Mesodermal cell (in vitro differentiated cells): ENCODE results near the gene RNH1.

Source experiments
- H3K27ac ChIP-seq: 2 replicates; pipeline ENCODE4 v1.7.0; 2013; ENCODE audit warnings: mild to moderate bottlenecking, low read depth, low read length, moderate library complexity; ENCODE audit not compliant: severe bottlenecking
- H3K36me3 ChIP-seq: 2 replicates; pipeline ENCODE4 v1.7.1; 2013; ENCODE audit warnings: mild to moderate bottlenecking, low read length, moderate library complexity; ENCODE audit not compliant: control insufficient read depth, insufficient read depth
- H3K4me1 ChIP-seq: one replicate; pipeline ENCODE4 v1.7.1; 2013; ENCODE audit warnings: mild to moderate bottlenecking, low read length; ENCODE audit not compliant: insufficient read depth, control insufficient read depth, poor library complexity, severe bottlenecking
- H3K4me3 ChIP-seq: 2 replicates; pipeline ENCODE4 v1.7.0; 2013; ENCODE audit warnings: low read length, control low read depth, mild to moderate bottlenecking; ENCODE audit not compliant: insufficient read depth, poor library complexity, severe bottlenecking; ENCODE audit errors: extremely low read depth
- H3K9me3 ChIP-seq: 2 replicates; pipeline ENCODE4 v1.7.1; 2013; ENCODE audit warnings: mild to moderate bottlenecking, low read length, moderate library complexity; ENCODE audit not compliant: control insufficient read depth
- WGBS, 2 experiments: methylation state at CpG; one replicate each; pipeline ENCODE4 v1.1.5; 2013; ENCODE audit warnings: missing lambda C conversion rate in 2 of 2; ENCODE audit not compliant: insufficient coverage in 2 of 2; 5-methylcytosine and 5-hydroxymethylcytosine counted together

Gene RNH1

DNA sequence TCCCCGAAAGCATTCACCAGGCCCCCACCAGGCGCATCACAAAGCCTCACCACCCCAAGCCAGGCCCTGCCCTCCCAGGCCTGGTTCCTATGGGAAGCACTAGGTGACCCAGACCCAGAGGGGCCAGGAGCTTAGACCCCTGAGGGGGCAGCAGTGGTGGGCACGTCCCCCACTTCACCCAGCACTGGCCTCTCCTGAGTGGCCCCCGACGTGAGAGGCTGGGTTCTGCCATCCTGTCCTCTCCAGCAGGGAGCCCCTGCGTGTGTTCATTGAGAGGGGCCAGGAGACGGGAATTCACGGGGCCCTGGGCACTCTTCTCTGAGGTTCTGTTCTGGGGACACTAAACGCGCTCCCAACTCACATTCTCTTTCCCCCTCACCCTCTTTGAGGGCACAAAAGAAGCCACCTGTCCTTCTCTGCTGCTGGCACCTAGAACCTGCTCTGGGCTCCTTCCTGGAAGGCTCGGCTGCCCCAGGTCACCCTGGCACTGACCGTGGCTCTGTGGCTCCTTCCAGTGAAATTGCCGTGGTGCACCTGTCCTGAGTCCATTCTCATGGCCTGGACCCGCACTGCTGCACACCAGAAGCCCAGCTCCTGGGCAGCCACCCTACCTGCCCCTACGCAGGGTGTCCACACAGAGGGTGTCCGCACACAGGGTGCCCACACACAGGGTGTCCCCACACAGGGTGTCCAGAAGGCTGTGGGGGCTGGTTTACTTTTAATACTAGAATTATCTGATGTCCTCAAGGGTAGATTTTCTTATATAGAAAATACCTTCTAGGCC, 44.7 kb downstream of the RNH1 start:
- H3K4me3 ChIP-seq = no peak overlapping the region
- H3K9me3 ChIP-seq = no peaks in the 10 kb centered on the region
- no peak overlapping the region for H3K27ac ChIP-seq
- WGBS, 2 experiments = 94% methylated on average over 12 to 14 of the region's 16 CpGs
- H3K36me3 ChIP-seq = peaks cover 55% of the 10 kb centered on the region
- peaks cover 12% of the 10 kb centered on the region for H3K4me1 ChIP-seq

DNA sequence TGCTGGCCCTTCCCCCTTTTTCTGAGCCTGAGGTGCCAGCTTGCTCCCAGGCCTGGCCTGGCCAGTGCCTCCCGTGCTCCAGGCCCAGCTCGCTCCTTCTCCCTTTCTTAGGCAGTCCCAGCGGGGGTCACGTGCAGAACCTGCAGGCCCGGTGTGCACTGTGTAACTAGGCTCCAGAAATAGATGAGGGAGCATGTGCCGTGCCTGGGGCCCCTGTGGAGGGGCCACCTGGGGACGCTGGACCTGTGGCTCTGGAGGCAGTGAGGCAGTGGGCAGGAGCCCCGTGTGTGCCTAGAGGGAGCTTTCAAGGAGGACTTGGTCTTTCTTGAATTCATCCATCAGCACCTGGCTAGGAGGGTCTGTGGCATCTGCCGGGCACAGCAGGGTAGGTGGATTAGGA, 45.4 kb downstream of the RNH1 start:
- 94 to 96% methylated on average over 5 to 7 of the region's 9 CpGs for WGBS, 2 experiments
- peaks cover 61% of the 10 kb centered on the region for H3K36me3 ChIP-seq
- peaks cover 12% of the 10 kb centered on the region for H3K4me1 ChIP-seq
- no peak overlapping the region for H3K4me3 ChIP-seq
- no peaks in the 10 kb centered on the region for H3K9me3 ChIP-seq
- H3K27ac ChIP-seq = no peak overlapping the region

DNA sequence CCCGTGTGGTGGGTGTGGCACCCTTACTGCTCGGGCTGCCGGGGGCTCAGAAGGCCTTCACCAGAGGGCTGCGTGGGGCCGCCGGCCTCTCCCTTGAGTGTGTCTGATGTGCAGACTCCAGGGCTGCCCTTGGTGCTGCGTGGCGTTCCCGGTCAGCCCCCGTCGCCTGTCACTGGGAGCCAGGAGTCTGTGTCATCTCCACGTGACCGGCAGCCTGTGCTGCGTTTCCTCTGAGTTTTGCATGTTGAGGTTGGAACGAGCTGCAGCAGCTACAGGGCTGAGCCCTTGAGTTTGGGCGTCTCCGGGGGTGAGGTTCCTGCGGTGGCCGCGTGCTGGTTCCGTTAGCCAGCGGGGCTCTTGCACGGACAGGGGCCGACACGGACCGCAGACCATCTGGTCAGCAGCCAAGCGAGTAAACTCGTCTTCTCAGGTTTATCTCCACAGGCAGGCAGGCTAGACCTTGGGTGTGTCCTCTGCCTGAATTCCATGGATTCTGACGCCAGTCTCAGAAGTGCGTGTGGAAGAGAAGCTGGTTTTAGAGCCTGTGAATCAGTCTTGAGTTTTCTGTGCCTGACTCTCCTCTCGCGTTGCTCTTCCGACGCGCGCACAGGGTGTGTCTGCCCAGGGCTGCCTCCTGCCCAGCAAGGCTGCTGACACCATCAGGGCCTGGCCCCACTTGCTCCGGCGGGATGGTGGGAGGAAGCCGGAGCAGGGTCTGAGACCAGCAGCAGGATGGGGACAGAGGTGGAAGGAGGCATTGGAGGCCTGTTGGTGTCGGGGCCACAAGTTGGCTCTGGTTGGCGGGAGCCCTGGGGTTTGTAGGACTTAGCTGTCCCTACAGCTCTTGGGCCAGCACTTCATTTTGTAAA, 46.5 kb downstream of the RNH1 start:
- 96 to 98% methylated on average over 38 to 39 of the region's 41 CpGs for WGBS, 2 experiments
- Histone ChIP-seq H3K4me1 (peaks cover 12% of the 10 kb centered on the region), H3K4me3 (no peak overlapping the region), H3K27ac (peak overlapping the region; percentile 62), H3K36me3 (peaks cover 66% of the 10 kb centered on the region), H3K9me3 (no peaks in the 10 kb centered on the region)

DNA sequence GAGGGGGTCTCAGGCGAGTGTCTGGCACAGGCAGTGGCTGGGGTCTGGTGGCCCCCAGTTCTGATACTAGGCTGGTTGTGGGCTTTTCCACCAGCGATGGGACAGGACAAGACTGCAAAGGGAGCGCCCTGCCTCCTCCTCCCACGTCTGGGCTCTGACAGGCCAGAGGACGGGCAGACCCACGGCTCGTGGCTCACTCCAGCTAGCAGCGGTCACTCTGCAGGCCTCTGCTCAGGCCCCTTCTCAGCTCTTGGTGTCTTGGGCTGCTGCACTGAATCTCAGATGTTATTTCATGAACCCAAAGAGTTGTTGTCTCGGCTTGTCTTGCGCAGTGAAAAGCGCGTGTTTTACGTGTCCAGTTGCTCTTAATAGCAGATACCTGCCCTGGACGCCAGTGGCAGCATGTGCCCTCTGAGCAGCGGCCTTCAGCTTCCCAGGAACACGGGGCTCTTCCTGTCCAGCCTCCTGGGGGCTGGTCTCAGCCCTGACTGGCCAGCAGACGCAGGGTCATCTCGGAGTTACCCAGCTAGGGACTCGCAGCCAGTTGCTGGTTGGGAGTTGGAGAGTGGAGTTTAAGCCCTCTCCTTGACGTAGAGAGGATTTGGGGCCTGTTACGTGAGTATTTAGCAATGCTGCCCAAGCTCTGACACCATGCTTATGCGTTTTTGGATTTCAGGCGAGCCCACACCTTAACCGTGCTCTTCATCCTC, 47.4 kb downstream of the RNH1 start:
- Histone ChIP-seq H3K36me3 (peaks cover 66% of the 10 kb centered on the region), H3K4me1 (peaks cover 14% of the 10 kb centered on the region), H3K9me3 (no peaks in the 10 kb centered on the region), H3K4me3 (no peak overlapping the region), H3K27ac (no peak overlapping the region)
- 96 to 99% methylated on average over 21 to 23 of the region's 24 CpGs for WGBS, 2 experiments

DNA sequence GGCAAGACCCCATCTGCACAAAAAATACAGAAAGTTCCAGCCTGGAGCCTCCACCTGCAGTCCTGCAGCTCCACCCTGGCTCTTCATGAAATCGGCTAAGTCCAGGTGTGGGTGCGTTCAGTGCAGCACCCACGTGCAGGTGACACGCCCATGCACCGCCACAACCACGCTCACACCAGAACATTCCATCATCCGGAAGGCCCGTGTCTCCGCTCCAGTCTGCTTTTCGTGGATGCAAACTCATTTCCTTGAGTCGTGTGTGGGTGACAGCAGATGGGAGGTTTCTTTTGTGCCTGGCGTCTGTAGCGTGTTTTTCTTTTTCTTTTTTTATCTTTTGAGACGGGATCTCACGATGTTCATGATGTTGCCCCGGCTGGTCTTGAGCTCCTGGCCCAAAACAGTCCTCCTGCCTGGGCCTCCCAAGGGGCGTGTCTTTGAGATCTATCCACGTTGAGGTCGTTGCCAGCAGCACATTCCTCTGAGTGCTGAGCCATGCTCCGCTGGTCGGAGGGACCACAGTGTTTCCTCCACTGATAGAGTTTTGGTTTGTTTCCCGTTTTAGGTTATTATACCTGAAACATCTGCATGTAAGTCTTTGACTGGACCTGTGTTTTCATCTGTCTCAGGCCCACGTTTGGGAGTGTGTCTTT, 49.8 kb downstream of the RNH1 start:
- no peak overlapping the region for H3K4me3 ChIP-seq
- no peak overlapping the region for H3K27ac ChIP-seq
- peaks cover 76% of the 10 kb centered on the region for H3K36me3 ChIP-seq
- H3K4me1 ChIP-seq = peaks cover 14% of the 10 kb centered on the region
- H3K9me3 ChIP-seq = no peaks in the 10 kb centered on the region
- WGBS, 2 experiments = 91 to 93% methylated on average over 22 to 23 of the region's 23 CpGs

DNA sequence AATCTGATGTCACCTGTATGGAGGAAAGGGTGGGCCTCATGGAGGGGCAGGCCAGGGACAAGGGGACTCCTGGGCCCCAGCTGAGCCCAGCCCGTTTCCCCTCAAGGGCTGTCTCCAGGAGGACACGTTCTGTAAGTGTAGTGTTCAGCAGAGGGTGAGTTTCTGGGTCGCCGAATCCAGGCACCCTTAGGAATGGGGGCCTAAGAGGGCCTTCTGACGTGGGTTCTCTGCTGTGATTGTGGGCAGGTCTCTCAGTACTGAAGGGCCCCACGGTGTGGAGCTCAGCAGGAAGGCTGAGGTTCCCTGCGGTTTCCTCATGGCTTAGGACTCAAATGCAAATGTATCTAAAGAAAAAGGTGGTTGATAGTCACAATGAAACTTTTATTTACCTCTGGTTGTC, 50.5 kb downstream of the RNH1 start:
- WGBS, 2 experiments = 83 to 90% methylated on average over 5 of the region's 7 CpGs
- no peak overlapping the region for H3K4me3 ChIP-seq
- H3K36me3 ChIP-seq = peaks cover 77% of the 10 kb centered on the region
- no peaks in the 10 kb centered on the region for H3K9me3 ChIP-seq
- peaks cover 21% of the 10 kb centered on the region for H3K4me1 ChIP-seq
- H3K27ac ChIP-seq = no peak overlapping the region

DNA sequence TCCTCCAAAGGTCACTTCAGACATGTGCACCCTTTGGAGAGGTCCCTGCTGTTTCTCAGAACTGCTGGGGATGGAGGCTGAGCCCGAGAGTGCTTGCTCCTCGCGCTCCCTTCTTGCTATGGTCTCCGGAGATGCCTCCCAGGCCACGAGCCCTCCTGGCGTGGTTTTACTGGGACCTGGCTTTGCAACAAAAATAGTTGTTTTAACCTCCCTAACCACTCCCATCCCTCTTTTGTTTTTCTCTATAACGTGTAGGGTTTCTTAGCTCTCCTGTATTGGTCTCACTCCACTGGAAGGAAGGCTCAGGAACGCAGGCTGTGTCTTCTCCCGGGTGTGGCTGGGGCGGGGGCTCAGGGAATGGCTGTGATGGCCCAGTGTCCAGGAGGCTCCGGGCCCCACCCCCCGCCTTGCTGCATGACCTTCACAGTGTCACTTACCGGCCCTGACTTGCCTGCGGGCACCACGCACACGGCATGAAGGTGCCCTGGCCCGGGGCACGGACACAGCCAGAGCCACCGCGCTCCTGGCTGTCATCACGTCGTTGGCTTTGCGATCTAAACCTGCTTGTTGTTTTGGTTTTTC, 51.4 kb downstream of the RNH1 start:
- H3K27ac ChIP-seq = no peak overlapping the region
- H3K9me3 ChIP-seq = no peaks in the 10 kb centered on the region
- peaks cover 74% of the 10 kb centered on the region for H3K36me3 ChIP-seq
- 92% methylated on average over 10 to 18 of the region's 23 CpGs for WGBS, 2 experiments
- peaks cover 25% of the 10 kb centered on the region for H3K4me1 ChIP-seq
- H3K4me3 ChIP-seq = no peak overlapping the region

DNA sequence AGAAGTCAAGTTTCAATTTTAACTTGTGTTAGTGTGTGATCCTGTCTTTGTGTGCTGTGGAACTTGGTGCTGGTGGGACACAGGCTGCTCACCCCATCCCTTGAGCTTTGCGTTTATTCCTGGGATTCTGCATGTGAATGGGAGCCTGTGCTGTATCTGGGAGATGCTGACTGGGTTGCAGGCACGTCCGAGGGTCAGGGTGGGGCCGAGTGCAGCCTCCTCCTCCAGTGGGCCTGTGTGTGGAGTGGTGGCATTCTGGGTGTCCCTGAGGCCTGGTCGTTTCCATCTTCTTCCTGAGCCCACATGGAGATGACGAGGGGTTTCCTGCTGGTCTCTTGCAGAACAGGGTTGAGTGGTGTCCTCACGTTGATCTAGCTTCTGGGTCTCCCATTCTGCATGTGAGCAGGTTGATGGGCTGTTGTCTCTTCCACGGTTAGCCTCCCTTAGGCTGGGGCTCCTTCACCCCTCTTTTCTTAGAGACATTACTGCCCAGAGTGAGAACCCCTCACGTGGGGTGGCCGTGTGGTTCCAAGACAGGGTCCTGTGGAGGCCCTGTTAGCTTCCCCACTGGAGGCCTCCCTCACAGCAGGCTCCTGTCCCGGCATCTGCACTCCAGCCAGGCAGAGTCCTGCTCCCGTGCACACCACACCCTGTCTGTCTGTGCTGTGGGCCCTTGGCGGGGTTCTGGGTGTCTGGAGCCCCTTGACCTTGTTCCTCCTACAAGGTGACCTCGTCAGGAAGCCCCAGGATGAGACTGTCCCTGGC, 52.1 kb downstream of the RNH1 start:
- Histone ChIP-seq H3K27ac (no peak overlapping the region), H3K4me1 (peaks cover 19% of the 10 kb centered on the region), H3K36me3 (peaks cover 67% of the 10 kb centered on the region), H3K9me3 (no peaks in the 10 kb centered on the region), H3K4me3 (no peak overlapping the region)
- 80 to 83% methylated on average over 12 to 14 of the region's 14 CpGs for WGBS, 2 experiments

DNA sequence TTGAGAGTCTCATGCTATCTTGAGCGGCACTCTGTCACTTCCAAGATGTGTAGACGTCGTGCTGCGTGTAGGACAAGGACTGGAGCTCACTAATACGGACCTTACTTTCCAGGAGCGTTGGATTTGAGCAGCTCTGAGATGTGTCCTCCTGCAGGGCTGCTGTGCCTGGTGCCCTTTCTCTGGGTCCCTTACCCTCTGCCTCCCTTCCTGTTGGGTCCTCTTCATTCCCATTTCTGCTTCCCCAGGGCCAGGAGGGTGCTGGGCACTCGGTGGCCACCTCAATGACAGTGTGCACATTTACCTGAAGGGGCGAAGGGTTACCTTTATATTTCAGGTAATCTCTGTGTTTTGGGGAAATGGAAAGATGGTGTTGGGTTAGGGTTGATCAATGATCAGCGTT, 53.0 kb downstream of the RNH1 start:
- H3K27ac ChIP-seq = no peak overlapping the region
- no peak overlapping the region for H3K4me3 ChIP-seq
- H3K4me1 ChIP-seq = peaks cover 18% of the 10 kb centered on the region
- WGBS, 2 experiments = 94 to 97% methylated on average over 7 to 8 of the region's 9 CpGs
- no peaks in the 10 kb centered on the region for H3K9me3 ChIP-seq
- H3K36me3 ChIP-seq = peaks cover 57% of the 10 kb centered on the region
